ENCODE measurements around the gene ADORA2B.

- TF ChIP-seq CTCF (IDR thresholded peaks at IDR 0.05; ENCODE audit: insufficient read depth, low read depth, low read length) (no peak), EZH2 (IDR thresholded peaks at IDR 0.05; ENCODE audit: insufficient read depth, low read length) (no peak)
Observed at GRCh38 chr17:15900871-15901270, 44.1 kb upstream of the ADORA2B start.
